Right lobe of liver (tissue), 4 donors: Measurements from ENCODE around the gene TEX55.

Experiments
- CTCF ChIP-seq, 4 donors: fragments of 200-600 bp in 3 of 4; fragments of 450-650 bp in 1 of 4; IDR thresholded peaks; one replicate each; pipeline versions ENCODE4 v1.5.1 to v1.8.0; 2016 to 2022; ENCODE audit warnings: antibody characterized with exemption in 4 of 4, mild to moderate bottlenecking in 2 of 4
- POLR2A ChIP-seq: fragments of 450-650 bp; IDR thresholded peaks from one replicate; pipeline ENCODE4 v1.6.1; 2017; ENCODE audit warnings: antibody characterized with exemption, mild to moderate bottlenecking
- donor health status: DM: no; HTN: no; CAD: no.
- donor health status: DM: no; HTN: no; CAD: no.
- donor health status: DM: no; HTN: yes; CAD: no.

GRCh38 chr3:119160815-119161214 is 14.8 kb downstream of the TEX55 start:
- TF ChIP-seq POLR2A, result no peak
- TF ChIP-seq CTCF (IDR thresholded peaks at IDR 0.05), result no peak
